HepG2 (cell line): Measurements from ENCODE around the gene CPT1B. TPM values are rescaled to one million over a fixed set of nuclear protein-coding genes. Genes with fewer than 3 reads are reported as not detected.

Source experiments
- FOXM1 ChIP-seq: sonication (generic); formaldehyde crosslinking; IDR thresholded peaks from 2 replicates; pipeline ENCODE4 v1.5.0; 2020; ENCODE audit warnings: missing genetic modification reagents
- JUN ChIP-seq: sonication (generic); formaldehyde crosslinking; IDR thresholded peaks from 2 replicates; pipeline ENCODE4 v1.4.0; 2020; ENCODE audit warnings: mild to moderate bottlenecking, missing genetic modification reagents
- KAT8 ChIP-seq: IDR thresholded peaks from 2 replicates; pipeline ENCODE4 v1.6.1; 2016; ENCODE audit warnings: missing genetic modification reagents, missing compliant biosample characterization
- MTA1 ChIP-seq: sonication (generic); formaldehyde crosslinking; IDR thresholded peaks from 2 replicates; pipeline ENCODE4 v1.4.0; 2020; ENCODE audit warnings: missing genetic modification reagents, mild to moderate bottlenecking, borderline replicate concordance
- SRSF9 ChIP-seq: fragments of 200-400 bp; formaldehyde crosslinking; IDR thresholded peaks from 2 replicates; pipeline ENCODE4 v1.6.1; 2018; ENCODE audit warnings: borderline replicate concordance, mild to moderate bottlenecking, low read depth, low read length; ENCODE audit not compliant: insufficient read depth, poor library complexity, severe bottlenecking
- SYNCRIP ChIP-seq: fragments of 200-400 bp; formaldehyde crosslinking; IDR thresholded peaks from 2 replicates; pipeline ENCODE4 v1.6.1; 2018; ENCODE audit warnings: mild to moderate bottlenecking, low read depth, low read length; ENCODE audit not compliant: insufficient read depth
- ZC3H13 ChIP-seq: sonication (generic); formaldehyde crosslinking; IDR thresholded peaks from 2 replicates; pipeline ENCODE4 v1.8.1; 2023; ENCODE audit warnings: mild to moderate bottlenecking, missing genetic modification reagents, moderate library complexity
- ZNF234 ChIP-seq: sonication (generic); formaldehyde crosslinking; conservative IDR thresholded peaks from 2 replicates; pipeline ENCODE4 v1.5.1; 2020; ENCODE audit warnings: mild to moderate bottlenecking, missing genetic modification reagents
- ZNF317 ChIP-seq: sonication (generic); formaldehyde crosslinking; IDR thresholded peaks from 2 replicates; pipeline ENCODE4 v1.5.0; 2020; ENCODE audit warnings: mild to moderate bottlenecking, missing genetic modification reagents
- ZNF839 ChIP-seq: sonication (generic); formaldehyde crosslinking; IDR thresholded peaks from 2 replicates; pipeline ENCODE4 v1.4.0; 2020; ENCODE audit warnings: missing genetic modification reagents, mild to moderate bottlenecking, borderline replicate concordance
- ZNF878 ChIP-seq: sonication (generic); formaldehyde crosslinking; IDR thresholded peaks from 2 replicates; pipeline ENCODE4 v1.8.1; 2023; ENCODE audit warnings: mild to moderate bottlenecking, missing genetic modification reagents, moderate library complexity
- ZSCAN25 ChIP-seq: sonication (generic); formaldehyde crosslinking; IDR thresholded peaks from 2 replicates; pipeline ENCODE4 v1.8.0; 2022; ENCODE audit warnings: mild to moderate bottlenecking, missing genetic modification reagents
- polyA plus RNA-seq, 8 experiments: library from polyadenylated mRNA; depleted of rRNA in 3 of 8; stranded (reverse) in 7 of 8; unstranded in 1 of 8; fragments of >200 nt; fragmentation: Illumina TruSeq in 4 of 8; extraction: Trizol in 4 of 8; gene quantifications; 2 replicates each; pipeline versions ENCODE4 v1.2.1 to v1.2.3, GENCODE V29; 2011 to 2016; ENCODE audit warnings: low read depth in 4 of 8, missing spikeins in 1 of 8, mixed read lengths in 1 of 8; ENCODE audit not compliant: insufficient read depth in 1 of 8
- total RNA-seq, 5 experiments: library from RNA; depleted of rRNA; stranded (reverse); fragments of >200 nt; fragmentation: Illumina TruSeq; extraction: Trizol; gene quantifications; 2 replicates each; pipeline ENCODE4 v1.2.3, GENCODE V29; 2016; ENCODE audit warnings: low read depth in 1 of 5
- TF ChIP-seq, protein P1 (sequence below): sonication (generic); formaldehyde crosslinking; IDR thresholded peaks from 2 replicates; pipeline ENCODE4 v1.5.1; 2020; ENCODE audit warnings: mild to moderate bottlenecking, missing genetic modification reagents, moderate library complexity
- TF ChIP-seq, protein P2 (sequence below): sonication (generic); formaldehyde crosslinking; IDR thresholded peaks from 2 replicates; pipeline ENCODE4 v1.9.0; 2021; ENCODE audit warnings: missing genetic modification reagents, mild to moderate bottlenecking, borderline replicate concordance
- TF ChIP-seq, protein P3 (sequence below): sonication (generic); formaldehyde crosslinking; IDR thresholded peaks from 2 replicates; pipeline ENCODE4 v1.4.0; 2020; ENCODE audit warnings: missing genetic modification reagents, mild to moderate bottlenecking, borderline replicate concordance
- TF ChIP-seq, protein P4 (sequence below): IDR thresholded peaks from 2 replicates; pipeline ENCODE4 v1.6.1; 2016; ENCODE audit warnings: missing compliant biosample characterization, missing genetic modification reagents, borderline replicate concordance

The CPT1B gene
- total and polyA plus RNA-seq, 2 of the 13 experiments (the other 11 are each of a cell fraction or from before 2014, with no cell fraction given) = 9.2 to 19.5 TPM

DNA sequence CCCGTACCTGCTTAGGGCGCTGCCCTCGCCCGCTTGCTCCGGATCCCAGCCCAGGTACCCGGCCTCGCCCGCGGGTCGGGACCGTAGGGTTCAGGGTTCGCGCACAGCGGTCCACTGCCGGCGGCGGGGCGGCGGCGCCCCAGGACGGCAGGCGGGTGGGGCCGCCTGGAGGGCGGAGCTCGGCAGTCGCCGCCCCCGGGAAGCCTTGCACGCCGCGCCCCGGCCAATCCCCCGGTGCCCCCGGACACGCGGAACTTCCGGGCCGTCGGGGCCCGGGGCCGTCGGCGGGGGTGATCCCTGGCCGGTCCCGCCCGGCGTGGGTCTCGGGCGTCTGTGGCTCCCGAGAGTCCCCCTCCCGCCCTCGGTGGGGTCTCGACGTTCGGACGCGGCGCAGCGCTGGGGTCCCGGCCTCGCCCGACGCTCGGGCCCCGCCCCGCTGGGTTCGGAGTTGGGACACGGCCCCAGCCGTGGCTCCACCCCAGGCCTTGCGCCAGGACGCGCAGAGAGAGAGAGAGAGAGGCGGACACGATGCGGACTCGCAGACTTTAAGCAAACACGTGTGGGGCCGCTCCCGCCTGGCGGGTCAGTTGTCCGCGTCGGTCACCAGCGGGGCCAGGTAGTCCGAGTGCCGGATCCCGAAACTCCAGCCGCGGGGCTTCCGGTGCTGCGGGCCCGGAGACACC, 48.2 kb downstream of the CPT1B start, which contains the start of gene TYMP (continued):
- TF ChIP-seq, protein P1, sequence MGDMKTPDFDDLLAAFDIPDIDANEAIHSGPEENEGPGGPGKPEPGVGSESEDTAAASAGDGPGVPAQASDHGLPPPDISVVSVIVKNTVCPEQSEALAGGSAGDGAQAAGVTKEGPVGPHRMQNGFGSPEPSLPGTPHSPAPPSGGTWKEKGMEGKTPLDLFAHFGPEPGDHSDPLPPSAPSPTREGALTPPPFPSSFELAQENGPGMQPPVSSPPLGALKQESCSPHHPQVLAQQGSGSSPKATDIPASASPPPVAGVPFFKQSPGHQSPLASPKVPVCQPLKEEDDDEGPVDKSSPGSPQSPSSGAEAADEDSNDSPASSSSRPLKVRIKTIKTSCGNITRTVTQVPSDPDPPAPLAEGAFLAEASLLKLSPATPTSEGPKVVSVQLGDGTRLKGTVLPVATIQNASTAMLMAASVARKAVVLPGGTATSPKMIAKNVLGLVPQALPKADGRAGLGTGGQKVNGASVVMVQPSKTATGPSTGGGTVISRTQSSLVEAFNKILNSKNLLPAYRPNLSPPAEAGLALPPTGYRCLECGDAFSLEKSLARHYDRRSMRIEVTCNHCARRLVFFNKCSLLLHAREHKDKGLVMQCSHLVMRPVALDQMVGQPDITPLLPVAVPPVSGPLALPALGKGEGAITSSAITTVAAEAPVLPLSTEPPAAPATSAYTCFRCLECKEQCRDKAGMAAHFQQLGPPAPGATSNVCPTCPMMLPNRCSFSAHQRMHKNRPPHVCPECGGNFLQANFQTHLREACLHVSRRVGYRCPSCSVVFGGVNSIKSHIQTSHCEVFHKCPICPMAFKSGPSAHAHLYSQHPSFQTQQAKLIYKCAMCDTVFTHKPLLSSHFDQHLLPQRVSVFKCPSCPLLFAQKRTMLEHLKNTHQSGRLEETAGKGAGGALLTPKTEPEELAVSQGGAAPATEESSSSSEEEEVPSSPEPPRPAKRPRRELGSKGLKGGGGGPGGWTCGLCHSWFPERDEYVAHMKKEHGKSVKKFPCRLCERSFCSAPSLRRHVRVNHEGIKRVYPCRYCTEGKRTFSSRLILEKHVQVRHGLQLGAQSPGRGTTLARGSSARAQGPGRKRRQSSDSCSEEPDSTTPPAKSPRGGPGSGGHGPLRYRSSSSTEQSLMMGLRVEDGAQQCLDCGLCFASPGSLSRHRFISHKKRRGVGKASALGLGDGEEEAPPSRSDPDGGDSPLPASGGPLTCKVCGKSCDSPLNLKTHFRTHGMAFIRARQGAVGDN (CRISPR knock-in tag) = peak; percentile 90; the same call in 1 of the 2 replicates
- TF ChIP-seq, protein P2, sequence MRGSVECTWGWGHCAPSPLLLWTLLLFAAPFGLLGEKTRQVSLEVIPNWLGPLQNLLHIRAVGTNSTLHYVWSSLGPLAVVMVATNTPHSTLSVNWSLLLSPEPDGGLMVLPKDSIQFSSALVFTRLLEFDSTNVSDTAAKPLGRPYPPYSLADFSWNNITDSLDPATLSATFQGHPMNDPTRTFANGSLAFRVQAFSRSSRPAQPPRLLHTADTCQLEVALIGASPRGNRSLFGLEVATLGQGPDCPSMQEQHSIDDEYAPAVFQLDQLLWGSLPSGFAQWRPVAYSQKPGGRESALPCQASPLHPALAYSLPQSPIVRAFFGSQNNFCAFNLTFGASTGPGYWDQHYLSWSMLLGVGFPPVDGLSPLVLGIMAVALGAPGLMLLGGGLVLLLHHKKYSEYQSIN = no peak
- TF ChIP-seq ZSCAN25 (CRISPR knock-in tag) = 0 out of 2 replicates have a peak, but pooled peaks have one; percentile 1
- TF ChIP-seq SYNCRIP = no peak
- TF ChIP-seq ZC3H13 = peak; percentile 80; the same call in 1 of the 2 replicates
- TF ChIP-seq SRSF9 = no peak
- peak; percentile 11; the same call in 1 of the 2 replicates for TF ChIP-seq JUN
- no peak for TF ChIP-seq ZNF878 (CRISPR knock-in tag)
- TF ChIP-seq KAT8 = peak; percentile 35; the same call in 1 of the 2 replicates
- peak; percentile 64; the same call in 1 of the 2 replicates for TF ChIP-seq MTA1 (CRISPR knock-in tag)
- TF ChIP-seq, protein P3, sequence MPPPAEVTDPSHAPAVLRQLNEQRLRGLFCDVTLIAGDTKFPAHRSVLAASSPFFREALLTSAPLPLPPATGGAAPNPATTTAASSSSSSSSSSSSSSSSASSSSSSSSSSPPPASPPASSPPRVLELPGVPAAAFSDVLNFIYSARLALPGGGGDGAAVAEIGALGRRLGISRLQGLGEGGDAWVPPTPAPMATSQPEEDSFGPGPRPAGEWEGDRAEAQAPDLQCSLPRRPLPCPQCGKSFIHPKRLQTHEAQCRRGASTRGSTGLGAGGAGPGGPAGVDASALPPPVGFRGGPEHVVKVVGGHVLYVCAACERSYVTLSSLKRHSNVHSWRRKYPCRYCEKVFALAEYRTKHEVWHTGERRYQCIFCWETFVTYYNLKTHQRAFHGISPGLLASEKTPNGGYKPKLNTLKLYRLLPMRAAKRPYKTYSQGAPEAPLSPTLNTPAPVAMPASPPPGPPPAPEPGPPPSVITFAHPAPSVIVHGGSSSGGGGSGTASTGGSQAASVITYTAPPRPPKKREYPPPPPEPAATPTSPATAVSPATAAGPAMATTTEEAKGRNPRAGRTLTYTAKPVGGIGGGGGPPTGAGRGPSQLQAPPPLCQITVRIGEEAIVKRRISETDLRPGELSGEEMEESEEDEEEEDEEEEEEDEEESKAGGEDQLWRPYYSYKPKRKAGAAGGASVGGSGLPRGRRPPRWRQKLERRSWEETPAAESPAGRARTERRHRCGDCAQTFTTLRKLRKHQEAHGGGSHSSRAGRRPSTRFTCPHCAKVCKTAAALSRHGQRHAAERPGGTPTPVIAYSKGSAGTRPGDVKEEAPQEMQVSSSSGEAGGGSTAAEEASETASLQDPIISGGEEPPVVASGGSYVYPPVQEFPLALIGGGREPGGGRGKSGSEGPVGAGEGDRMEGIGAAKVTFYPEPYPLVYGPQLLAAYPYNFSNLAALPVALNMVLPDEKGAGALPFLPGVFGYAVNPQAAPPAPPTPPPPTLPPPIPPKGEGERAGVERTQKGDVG = no peak
- TF ChIP-seq ZNF234 = peak; percentile 35
- no peak for TF ChIP-seq ZNF839 (CRISPR knock-in tag)
- TF ChIP-seq FOXM1 (CRISPR knock-in tag) = peak; percentile 35; the same call in 1 of the 2 replicates
- TF ChIP-seq, protein P4, sequence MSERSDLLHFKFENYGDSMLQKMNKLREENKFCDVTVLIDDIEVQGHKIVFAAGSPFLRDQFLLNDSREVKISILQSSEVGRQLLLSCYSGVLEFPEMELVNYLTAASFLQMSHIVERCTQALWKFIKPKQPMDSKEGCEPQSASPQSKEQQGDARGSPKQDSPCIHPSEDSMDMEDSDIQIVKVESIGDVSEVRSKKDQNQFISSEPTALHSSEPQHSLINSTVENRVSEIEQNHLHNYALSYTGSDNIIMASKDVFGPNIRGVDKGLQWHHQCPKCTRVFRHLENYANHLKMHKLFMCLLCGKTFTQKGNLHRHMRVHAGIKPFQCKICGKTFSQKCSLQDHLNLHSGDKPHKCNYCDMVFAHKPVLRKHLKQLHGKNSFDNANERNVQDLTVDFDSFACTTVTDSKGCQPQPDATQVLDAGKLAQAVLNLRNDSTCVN (CRISPR knock-in tag) = no peak
- peak; percentile 70; the same call in 1 of the 2 replicates for TF ChIP-seq ZNF317 (CRISPR knock-in tag)
